Stimulated activated CD4-positive, alpha-beta T cell treated with anti-CD3 and anti-CD28 coated beads, Interleukin-12 subunit alpha, Interleukin-12 subunit beta, amount 100 ng/mL, for 4 hours (primary cell): ENCODE measurements around the gene IAPP.
"Not testable (repeated sequence)": the region's sequence is repeated elsewhere in the genome, so short reads cannot be mapped to it uniquely, and the experiment has no call there.

ENCODE experiments used
- DNase-seq: peaks from one replicate; pipeline ENCODE4 v3.0.0-alpha.2; 2020

IAPP gene

GRCh38 chr12:21384261-21384660 lies 11.6 kb downstream of the IAPP start:
- no peak for DNase-seq

- no peak for DNase-seq
Measured at GRCh38 chr12:21387174-21387573, 14.5 kb downstream of the IAPP start.

GRCh38 chr12:21392384-21392783 lies 19.7 kb downstream of the IAPP start:
- no peak for DNase-seq

- not testable (repeated sequence) for DNase-seq
Measured at GRCh38 chr12:21394828-21395626, 22.3 kb downstream of the IAPP start.

- DNase-seq = no peak
Measured at GRCh38 chr12:21413369-21414277, 40.9 kb downstream of the IAPP start.

GRCh38 chr12:21416511-21417121 lies 43.9 kb downstream of the IAPP start:
- DNase-seq = no peak

- DNase-seq = not testable (repeated sequence)
Measured at GRCh38 chr12:21418398-21418797, 45.7 kb downstream of the IAPP start.

GRCh38 chr12:21419009-21419699 lies 46.5 kb downstream of the IAPP start:
- DNase-seq = not testable (repeated sequence)

- DNase-seq = no peak
Measured at GRCh38 chr12:21428241-21428640, 55.5 kb downstream of the IAPP start.
